Right lobe of liver (tissue), 4 donors: ENCODE measurements around the gene LRP2.

Experiments used
- CTCF ChIP-seq, 4 donors: fragments of 200-600 bp in 3 of 4; fragments of 450-650 bp in 1 of 4; IDR thresholded peaks; one replicate each; pipeline versions ENCODE4 v1.5.1 to v1.8.0; 2016 to 2022; ENCODE audit warnings: antibody characterized with exemption in 4 of 4, mild to moderate bottlenecking in 2 of 4
- POLR2A ChIP-seq: fragments of 450-650 bp; IDR thresholded peaks from one replicate; pipeline ENCODE4 v1.6.1; 2017; ENCODE audit warnings: antibody characterized with exemption, mild to moderate bottlenecking
- donor health status: DM: no; HTN: no; CAD: no.
- donor health status: DM: no; HTN: no; CAD: no.
- donor health status: DM: no; HTN: yes; CAD: no.

GRCh38 chr2:169348321-169349024, 13.9 kb downstream of the LRP2 start:
- no peak for TF ChIP-seq CTCF (IDR thresholded peaks at IDR 0.05)
- no peak for TF ChIP-seq POLR2A
